OCI-LY1 (cell line): ENCODE data around the gene TTC33.

Source experiments
- H2AFZ ChIP-seq: fragments of 200-600 bp; sonication (generic), shearing (Covaris generic); 2 replicates; pipeline ENCODE4 v1.6.0; 2014; ENCODE audit warnings: antibody characterized with exemption, mild to moderate bottlenecking, low read length
- H3F3A ChIP-seq: fragments of 200-600 bp; sonication (generic), shearing (Covaris generic); 2 replicates; pipeline ENCODE4 v1.6.0; 2014; ENCODE audit warnings: mild to moderate bottlenecking, antibody characterized with exemption, low read length, moderate library complexity; ENCODE audit not compliant: insufficient read depth
- H3K27ac ChIP-seq: fragments of 200-600 bp; sonication (generic); 2 replicates; pipeline ENCODE4 v1.5.1; 2014; ENCODE audit warnings: low read length, mixed run types, mild to moderate bottlenecking, low read depth; ENCODE audit not compliant: poor library complexity, severe bottlenecking
- H3K27me3 ChIP-seq: fragments of 200-600 bp; sonication (generic); 2 replicates; pipeline ENCODE4 v1.6.0; 2014; ENCODE audit warnings: antibody characterized with exemption, mild to moderate bottlenecking, low read length, moderate library complexity; ENCODE audit not compliant: insufficient read depth
- H3K36me3 ChIP-seq: fragments of 200-600 bp; sonication (generic); 2 replicates; pipeline ENCODE4 v1.6.1; 2014; ENCODE audit warnings: mild to moderate bottlenecking, antibody characterized with exemption, low read length, moderate library complexity, mixed read lengths; ENCODE audit not compliant: insufficient read depth
- H3K4me1 ChIP-seq: fragments of 200-600 bp; sonication (generic); 2 replicates; pipeline ENCODE4 v1.5.1; 2014; ENCODE audit warnings: mild to moderate bottlenecking, low read length, moderate library complexity; ENCODE audit not compliant: insufficient read depth, severe bottlenecking
- H3K4me2 ChIP-seq: fragments of 200-600 bp; sonication (generic), shearing (Covaris generic); 2 replicates; pipeline ENCODE4 v1.6.1; 2014; ENCODE audit warnings: low read length
- H3K4me3 ChIP-seq: fragments of 200-600 bp; sonication (generic); 2 replicates; pipeline ENCODE4 v1.5.1; 2014; ENCODE audit warnings: low read length, low read depth, mild to moderate bottlenecking, mixed read lengths; ENCODE audit not compliant: poor library complexity, severe bottlenecking
- H3K79me2 ChIP-seq: fragments of 200-600 bp; shearing (Covaris generic); 2 replicates; pipeline ENCODE4 v1.6.1; 2016; ENCODE audit warnings: mixed run types, low read length, mixed read lengths; ENCODE audit not compliant: insufficient read depth
- H3K9ac ChIP-seq: fragments of 200-600 bp; sonication (generic), shearing (Covaris generic); 2 replicates; pipeline ENCODE4 v1.6.1; 2014; ENCODE audit warnings: mild to moderate bottlenecking, low read length, mixed read lengths
- H3K9me2 ChIP-seq: fragments of 200-600 bp; sonication (generic), shearing (Covaris generic); 2 replicates; pipeline ENCODE4 v1.6.1; 2014; ENCODE audit warnings: low read depth, mild to moderate bottlenecking, low read length, mixed read lengths
- H3K9me3 ChIP-seq: fragments of 200-600 bp; shearing (Covaris generic); 2 replicates; pipeline ENCODE4 v1.6.1; 2014; ENCODE audit warnings: low read length, mixed read lengths
- H4K20me1 ChIP-seq: fragments of 200-600 bp; sonication (generic), shearing (Covaris generic); 2 replicates; pipeline ENCODE4 v1.6.0; 2016; ENCODE audit warnings: mild to moderate bottlenecking, low read length; ENCODE audit not compliant: insufficient read depth
- EZH2 ChIP-seq: fragments of 200-600 bp; sonication (generic), shearing (Covaris generic); IDR thresholded peaks from 2 replicates; pipeline ENCODE4 v1.8.0; 2017; ENCODE audit warnings: borderline replicate concordance, mixed run types, mild to moderate bottlenecking, antibody characterized with exemption, low read length, moderate library complexity, mixed read lengths
- TF ChIP-seq, protein P1 (sequence below): fragments of 200-600 bp; sonication (generic), shearing (Covaris generic); IDR thresholded peaks from 2 replicates; pipeline ENCODE4 v1.5.1; 2017; ENCODE audit warnings: mild to moderate bottlenecking, antibody characterized with exemption, low read length, moderate library complexity, mixed read lengths

TTC33 gene

DNA sequence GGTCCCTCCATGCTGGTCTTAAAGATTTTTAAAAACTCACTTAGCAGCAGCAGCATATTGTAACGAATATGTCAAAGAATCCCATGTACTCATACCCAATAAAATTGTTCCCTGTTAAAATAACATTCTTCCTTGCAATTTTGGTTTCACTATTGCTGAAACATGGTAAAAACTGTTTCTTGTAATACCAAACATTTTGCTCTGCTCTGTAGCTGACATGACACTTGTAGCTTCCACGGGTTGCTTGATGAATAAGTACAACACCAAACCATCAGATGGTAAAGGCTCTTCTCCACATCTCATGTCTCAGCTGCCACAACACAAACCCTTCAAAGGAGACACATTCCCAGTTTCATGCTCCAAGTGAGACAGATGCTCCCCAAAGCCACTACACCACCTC, 256.8 kb downstream of the TTC33 start:
- peak overlapping the region; percentile 76 for H2AFZ ChIP-seq
- no peaks in the 10 kb centered on the region for H3K27me3 ChIP-seq
- no peaks in the 10 kb centered on the region for H3K9me2 ChIP-seq
- no peak overlapping the region for H3K4me2 ChIP-seq
- no peaks in the 10 kb centered on the region for H3K9me3 ChIP-seq
- peaks cover 26% of the 10 kb centered on the region for H3K4me1 ChIP-seq
- H4K20me1 ChIP-seq: no peaks in the 10 kb centered on the region
- no peak overlapping the region for H3K4me3 ChIP-seq
- no peak overlapping the region for H3K9ac ChIP-seq
- no peaks in the 10 kb centered on the region for H3K36me3 ChIP-seq
- H3F3A ChIP-seq: no peaks in the 10 kb centered on the region
- H3K27ac ChIP-seq: no peak overlapping the region
- H3K79me2 ChIP-seq: no peaks in the 10 kb centered on the region
- no peak for TF ChIP-seq EZH2
- TF ChIP-seq, protein P1, sequence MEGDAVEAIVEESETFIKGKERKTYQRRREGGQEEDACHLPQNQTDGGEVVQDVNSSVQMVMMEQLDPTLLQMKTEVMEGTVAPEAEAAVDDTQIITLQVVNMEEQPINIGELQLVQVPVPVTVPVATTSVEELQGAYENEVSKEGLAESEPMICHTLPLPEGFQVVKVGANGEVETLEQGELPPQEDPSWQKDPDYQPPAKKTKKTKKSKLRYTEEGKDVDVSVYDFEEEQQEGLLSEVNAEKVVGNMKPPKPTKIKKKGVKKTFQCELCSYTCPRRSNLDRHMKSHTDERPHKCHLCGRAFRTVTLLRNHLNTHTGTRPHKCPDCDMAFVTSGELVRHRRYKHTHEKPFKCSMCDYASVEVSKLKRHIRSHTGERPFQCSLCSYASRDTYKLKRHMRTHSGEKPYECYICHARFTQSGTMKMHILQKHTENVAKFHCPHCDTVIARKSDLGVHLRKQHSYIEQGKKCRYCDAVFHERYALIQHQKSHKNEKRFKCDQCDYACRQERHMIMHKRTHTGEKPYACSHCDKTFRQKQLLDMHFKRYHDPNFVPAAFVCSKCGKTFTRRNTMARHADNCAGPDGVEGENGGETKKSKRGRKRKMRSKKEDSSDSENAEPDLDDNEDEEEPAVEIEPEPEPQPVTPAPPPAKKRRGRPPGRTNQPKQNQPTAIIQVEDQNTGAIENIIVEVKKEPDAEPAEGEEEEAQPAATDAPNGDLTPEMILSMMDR: no peak

- H3K4me1 ChIP-seq: peaks cover 12% of the 10 kb centered on the region
- H3K4me2 ChIP-seq: no peak overlapping the region
- H2AFZ ChIP-seq: no peak overlapping the region
- TF ChIP-seq EZH2: no peak
- TF ChIP-seq, protein P1: no peak
- no peaks in the 10 kb centered on the region; the same call in 1 of the 2 replicates for H3K9me3 ChIP-seq
- H3K27ac ChIP-seq: no peak overlapping the region
- no peaks in the 10 kb centered on the region for H3F3A ChIP-seq
- no peaks in the 10 kb centered on the region for H3K9me2 ChIP-seq
- no peak overlapping the region for H3K9ac ChIP-seq
- no peak overlapping the region for H3K4me3 ChIP-seq
- no peaks in the 10 kb centered on the region for H3K27me3 ChIP-seq
- no peaks in the 10 kb centered on the region for H3K79me2 ChIP-seq
- H4K20me1 ChIP-seq: no peaks in the 10 kb centered on the region
- no peaks in the 10 kb centered on the region for H3K36me3 ChIP-seq
Measured at GRCh38 chr5:40497573-40497972, 258.2 kb downstream of the TTC33 start.

DNA sequence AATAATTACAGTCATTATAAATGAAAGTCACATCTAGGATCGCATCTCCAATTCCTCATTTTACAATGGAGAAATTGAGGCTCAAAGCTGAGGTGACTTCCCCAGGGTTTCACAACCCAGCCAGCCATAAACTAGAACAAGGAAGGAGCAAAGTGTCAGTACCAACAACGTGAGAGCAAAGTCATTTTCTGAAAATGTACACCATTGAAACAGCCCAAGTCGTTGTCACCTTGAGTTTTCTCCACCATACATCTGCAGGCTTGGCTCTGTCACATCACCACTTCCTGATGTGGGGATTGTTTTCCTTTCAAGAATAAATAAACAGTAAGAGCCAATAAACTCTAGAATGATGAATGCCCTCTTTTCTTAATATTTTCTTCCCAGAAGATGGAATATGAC, 260.5 kb downstream of the TTC33 start:
- Histone ChIP-seq H3K9me2 (no peaks in the 10 kb centered on the region), H3K27me3 (no peaks in the 10 kb centered on the region), H2AFZ (no peak overlapping the region), H3K4me2 (no peak overlapping the region), H3K27ac (no peak overlapping the region), H3K36me3 (no peaks in the 10 kb centered on the region), H3K4me1 (peaks cover 27% of the 10 kb centered on the region), H3K9ac (no peak overlapping the region), H4K20me1 (no peaks in the 10 kb centered on the region), H3K79me2 (no peaks in the 10 kb centered on the region), H3F3A (no peaks in the 10 kb centered on the region), H3K9me3 (no peaks in the 10 kb centered on the region; the same call in 1 of the 2 replicates), H3K4me3 (no peak overlapping the region)
- no peak for TF ChIP-seq EZH2
- TF ChIP-seq, protein P1: no peak
